WTC11 (cell line): ENCODE data around the gene SYCP2L. TPM values are rescaled to one million over a fixed set of nuclear protein-coding genes. Genes with fewer than 3 reads are reported as not detected.
A peak's percentile ranks its signal among the peaks of the same experiment; 100 is the strongest.

Experiments used
- ATAC-seq: fragments of 200-7000 bp; cut with Tn5 transposase; 2 replicates; pipeline ENCODE4 v1.10.0; 2021; ENCODE audit warnings: mild to moderate bottlenecking, moderate library complexity
- Bru-seq: library from RNA; stranded (reverse); fragments of 400-500 nt; gene quantifications from one replicate; lab custom pipeline; 2021; lab: Mats Ljungman, UMichigan
- CTCF ChIA-PET: fragments of 300-600 bp; sonication (Branson Sonifier 250); formaldehyde crosslinking; loops from one replicate; lab custom pipeline; 2021; ENCODE audit warnings: antibody characterized with exemption; lab: Charles Lee
- POLR2A ChIA-PET: fragments of 350-600 bp; sonication (Branson Sonifier 250); formaldehyde crosslinking; loops from one replicate; lab custom pipeline; 2021; ENCODE audit warnings: antibody characterized with exemption; lab: Charles Lee
- DNase-seq: peaks from one replicate; pipeline ENCODE4 v3.0.0; 2021; ENCODE audit warnings: low spot score
- H3K27ac Mint-ChIP-seq: 2 replicates; pipeline ENCODE4 v1.8.0; 2021; ENCODE audit warnings: mixed read lengths
- H3K27me3 Mint-ChIP-seq: 2 replicates; pipeline ENCODE4 v1.8.0; 2021; ENCODE audit warnings: low read depth, mild to moderate bottlenecking, moderate library complexity, mixed read lengths
- H3K36me3 Mint-ChIP-seq: 2 replicates; pipeline ENCODE4 v1.8.0; 2021; ENCODE audit warnings: mixed read lengths
- H3K4me1 Mint-ChIP-seq: 2 replicates; pipeline ENCODE4 v1.8.0; 2022; ENCODE audit warnings: mixed read lengths
- H3K4me3 Mint-ChIP-seq: 2 replicates; pipeline ENCODE4 v1.8.0; 2021; ENCODE audit warnings: mild to moderate bottlenecking, moderate library complexity, mixed read lengths
- H3K9me3 Mint-ChIP-seq: 2 replicates; pipeline ENCODE4 v1.8.0; 2021; ENCODE audit warnings: mixed read lengths
- ARID4B ChIP-seq: sonication (generic); formaldehyde crosslinking; IDR thresholded peaks from 2 replicates; pipeline ENCODE4 v1.8.0; 2023; ENCODE audit warnings: missing genetic modification reagents, mild to moderate bottlenecking, borderline replicate concordance
- ATF1 ChIP-seq: sonication (generic); formaldehyde crosslinking; IDR thresholded peaks from 2 replicates; pipeline ENCODE4 v1.8.1; 2023; ENCODE audit warnings: mild to moderate bottlenecking, moderate library complexity, missing genetic modification reagents
- EMX1 ChIP-seq: fragments of 250-450 bp; sonication (Bioruptor Pico); IDR thresholded peaks from 2 replicates; pipeline ENCODE4 v1.8.0; 2021; ENCODE audit warnings: mild to moderate bottlenecking
- ERG ChIP-seq: fragments of 250-450 bp; sonication (Bioruptor Pico); IDR thresholded peaks from 2 replicates; pipeline ENCODE4 v1.8.0; 2021; ENCODE audit warnings: mild to moderate bottlenecking
- ESRRA ChIP-seq: sonication (generic); formaldehyde crosslinking; IDR thresholded peaks from 2 replicates; pipeline ENCODE4 v1.8.1; 2022; ENCODE audit warnings: mild to moderate bottlenecking, missing genetic modification reagents, borderline replicate concordance
- ETV6 ChIP-seq: sonication (generic); formaldehyde crosslinking; IDR thresholded peaks from 2 replicates; pipeline ENCODE4 v1.8.1; 2022; ENCODE audit warnings: mild to moderate bottlenecking, missing genetic modification reagents
- FOXK1 ChIP-seq: sonication (generic); formaldehyde crosslinking; IDR thresholded peaks from 2 replicates; pipeline ENCODE4 v1.8.0; 2022; ENCODE audit warnings: mild to moderate bottlenecking, moderate library complexity, missing genetic modification reagents
- FOXP1 ChIP-seq: sonication (generic); formaldehyde crosslinking; IDR thresholded peaks from 2 replicates; pipeline ENCODE4 v1.8.0; 2022; ENCODE audit warnings: missing genetic modification reagents, mild to moderate bottlenecking, moderate library complexity, borderline replicate concordance
- HMGXB4 ChIP-seq: sonication (generic); formaldehyde crosslinking; IDR thresholded peaks from 2 replicates; pipeline ENCODE4 v1.8.1; 2023; ENCODE audit warnings: mild to moderate bottlenecking, moderate library complexity, missing genetic modification reagents
- MAX ChIP-seq: sonication (generic); formaldehyde crosslinking; IDR thresholded peaks from 2 replicates; pipeline ENCODE4 v1.8.0; 2022; ENCODE audit warnings: mild to moderate bottlenecking, missing genetic modification reagents
- MLX ChIP-seq: sonication (generic); formaldehyde crosslinking; IDR thresholded peaks from 2 replicates; pipeline ENCODE4 v1.8.1; 2023; ENCODE audit warnings: mild to moderate bottlenecking, missing genetic modification reagents, moderate library complexity
- MYBL2 ChIP-seq: sonication (generic); formaldehyde crosslinking; IDR thresholded peaks from 2 replicates; pipeline ENCODE4 v1.8.1; 2023; ENCODE audit warnings: mild to moderate bottlenecking, moderate library complexity, missing genetic modification reagents
- SP1 ChIP-seq: sonication (generic); formaldehyde crosslinking; conservative IDR thresholded peaks from 2 replicates; pipeline ENCODE4 v1.8.1; 2022; ENCODE audit warnings: missing genetic modification reagents
- TEAD4 ChIP-seq: sonication (generic); formaldehyde crosslinking; IDR thresholded peaks from 2 replicates; pipeline ENCODE4 v1.8.0; 2022; ENCODE audit warnings: mild to moderate bottlenecking, missing genetic modification reagents
- ZBTB43 ChIP-seq: sonication (generic); formaldehyde crosslinking; IDR thresholded peaks from 2 replicates; pipeline ENCODE4 v1.8.1; 2023; ENCODE audit warnings: mild to moderate bottlenecking, missing genetic modification reagents
- ZNF281 ChIP-seq: sonication (generic); formaldehyde crosslinking; IDR thresholded peaks from 2 replicates; pipeline ENCODE4 v1.8.0; 2023; ENCODE audit warnings: mild to moderate bottlenecking, missing genetic modification reagents
- ZNF396 ChIP-seq: fragments of 250-450 bp; sonication (Bioruptor Pico); IDR thresholded peaks from 2 replicates; pipeline ENCODE4 v1.8.0; 2021; ENCODE audit warnings: mild to moderate bottlenecking, moderate library complexity, borderline replicate concordance
- ZNF423 ChIP-seq: fragments of 250-450 bp; sonication (Bioruptor Pico); IDR thresholded peaks from 2 replicates; pipeline ENCODE4 v2.1.2; 2022; ENCODE audit warnings: mild to moderate bottlenecking, moderate library complexity
- ZNF512 ChIP-seq: sonication (generic); formaldehyde crosslinking; IDR thresholded peaks from 2 replicates; pipeline ENCODE4 v1.8.1; 2022; ENCODE audit warnings: missing genetic modification reagents, borderline replicate concordance
- ZNF671 ChIP-seq: fragments of 250-450 bp; sonication (Bioruptor Pico); IDR thresholded peaks from 2 replicates; pipeline ENCODE4 v1.8.0; 2021; ENCODE audit warnings: mild to moderate bottlenecking
- long read RNA-seq, 3 experiments: library from RNA in 1 of 3; library from capped mRNA in 1 of 3; library from polyadenylated mRNA in 1 of 3; unstranded in 2 of 3; stranded (forward) in 1 of 3; transcript quantifications; one replicate each; pipeline ENCODE4 v2.0.0, GENCODE V29; 2021
- total RNA-seq: library from RNA; stranded (reverse); gene quantifications from 3 replicates; pipeline ENCODE4 v1.2.3, GENCODE V29; 2021

The SYCP2L gene
- total RNA-seq (5.4 to 6.7 TPM (median 6.3 TPM) in 3 replicates), Bru-seq, nascent RNA (percentile 59 among the genes with signal in this experiment)
- long read RNA-seq, experiment 1, partial matches to known transcripts: 1 of 19 reads
- long read RNA-seq, experiment 1, other reads (novel, unspliced or antisense): 18 of 19 reads
- long read RNA-seq, experiment 2, partial matches to known transcripts: 0 of 3 reads
- long read RNA-seq, experiment 2, other reads (novel, unspliced or antisense): 3 of 3 reads
- long read RNA-seq, experiment 3, partial matches to known transcripts: 0 of 1 reads
- long read RNA-seq, experiment 3, other reads (novel, unspliced or antisense): 1 of 1 reads

GRCh38 chr6:10886691-10887502 lies at the start of gene SYCP2L:
Gene SYCP2L, plus strand, starts transcription at chr6:10887052. Its CDS starts 75 bp downstream, at chr6:10887127.
- ChIA-PET POLR2A (interaction anchor here (0.8 kb wide), 1 partner anchor 68 kb away, joined by 3 read pairs; no protein-coding TSS in a partner anchor), CTCF (interaction anchor here (0.5 to 2.5 kb wide), 38 partner anchors 12 to 552 kb away, joined by 3 to 20 read pairs (median 3); partner anchors contain the start of gene MAK)
- H3K9me3 Mint-ChIP-seq: 0 out of 2 replicates have a peak, but pooled peaks cover 4% of the 10 kb centered on the region
- no peak for TF ChIP-seq ZNF281 (CRISPR knock-in tag)
- peak; percentile 80; the same call in 1 of the 2 replicates for TF ChIP-seq MYBL2 (CRISPR knock-in tag)
- TF ChIP-seq EMX1 (CRISPR knock-in tag): no peak
- peak; percentile 50; the same call in 1 of the 2 replicates for TF ChIP-seq HMGXB4
- TF ChIP-seq FOXP1 (CRISPR knock-in tag): peak; percentile 66; the same call in 1 of the 2 replicates
- 0 out of 2 replicates have a peak, but pooled peaks have one; percentile 30 for TF ChIP-seq ZNF512 (CRISPR knock-in tag)
- TF ChIP-seq ARID4B (CRISPR knock-in tag): peak; percentile 88
- TF ChIP-seq ZNF396: no peak
- no peak for TF ChIP-seq ATF1
- peak; percentile 83 for TF ChIP-seq FOXK1
- TF ChIP-seq ZBTB43: no peak
- no peak for TF ChIP-seq ERG
- TF ChIP-seq MLX (CRISPR knock-in tag): no peak
- TF ChIP-seq ESRRA (CRISPR knock-in tag): 0 out of 2 replicates have a peak, but pooled peaks have one; percentile 17
- TF ChIP-seq ZNF671 (CRISPR knock-in tag): no peak
- TF ChIP-seq ZNF423 (CRISPR knock-in tag): peak; percentile 5; the same call in 1 of the 2 replicates
- TF ChIP-seq TEAD4 (CRISPR knock-in tag): 0 out of 2 replicates have a peak, but pooled peaks have one; percentile 14
- peak; percentile 82 for TF ChIP-seq MAX (CRISPR knock-in tag)
- TF ChIP-seq ETV6 (CRISPR knock-in tag): peak; percentile 63; the same call in 1 of the 2 replicates
- peak; percentile 70; the same call in 1 of the 2 replicates for TF ChIP-seq SP1

More at GRCh38 chr6:10886691-10887502, at the start of gene SYCP2L:
- Mint-ChIP-seq H3K4me1 (peaks cover 24% of the 10 kb centered on the region), H3K4me3 (peak within 1 kb of the TSS; percentile 91), H3K36me3 (no peaks in the 10 kb centered on the region), H3K27ac (peak within 1 kb of the TSS; percentile 97), H3K27me3 (peaks cover 61% of the 10 kb centered on the region)
- ATAC-seq (peak; percentile 73), DNase-seq (peak; percentile 61)
